HG03103 (cell line): ENCODE data around the gene LIG1.

Source experiments
- ATAC-seq: cut with Tn5 transposase; IDR thresholded peaks from one replicate; pipeline ENCODE4 v1.9.1; 2021; ENCODE audit warnings: low read depth; ENCODE audit not compliant: unreplicated experiment

The LIG1 gene

GRCh38 chr19:48169939-48170803, at the start of gene LIG1, which contains the start of gene ZSWIM9:
Gene LIG1, minus strand, starts transcription at chr19:48170344. Its CDS starts 4,778 bp downstream, at chr19:48165566.
Gene ZSWIM9, plus strand, starts transcription at chr19:48170680. Its CDS starts 1,123 bp downstream, at chr19:48171803.
- ATAC-seq, result peak; percentile 64

GRCh38 chr19:48218997-48219396, 48.9 kb upstream of the LIG1 start:
- no peak for ATAC-seq

- ATAC-seq, result no peak
These were observed 46.8 kb upstream of the LIG1 start for GRCh38 chr19:48216933-48217332.

- no peak for ATAC-seq
These were observed 43.8 kb upstream of the LIG1 start for GRCh38 chr19:48213959-48214358.

GRCh38 chr19:48210005-48210404, 39.9 kb upstream of the LIG1 start:
- no peak for ATAC-seq

- ATAC-seq, result no peak
These were observed 36.4 kb upstream of the LIG1 start for GRCh38 chr19:48206397-48207093.

- peak; percentile 88 for ATAC-seq
These were observed 33.9 kb upstream of the LIG1 start for GRCh38 chr19:48203794-48204628.

- ATAC-seq, result no peak
These were observed 33.2 kb upstream of the LIG1 start for GRCh38 chr19:48203222-48203793.

GRCh38 chr19:48196933-48197665, 27.0 kb upstream of the LIG1 start:
- ATAC-seq, result no peak

GRCh38 chr19:48196321-48196763, 26.2 kb upstream of the LIG1 start:
- ATAC-seq, result no peak

GRCh38 chr19:48194844-48195830, 25.0 kb upstream of the LIG1 start:
- ATAC-seq, result no peak

- no peak for ATAC-seq
These were observed 24.1 kb upstream of the LIG1 start for GRCh38 chr19:48194041-48194843.

GRCh38 chr19:48192750-48193149, 22.6 kb upstream of the LIG1 start:
- ATAC-seq, result no peak

- ATAC-seq, result no peak
These were observed 20.7 kb upstream of the LIG1 start for GRCh38 chr19:48190885-48191284.

GRCh38 chr19:48190288-48190884, 20.2 kb upstream of the LIG1 start:
- ATAC-seq, result no peak

GRCh38 chr19:48186541-48186991, 16.4 kb upstream of the LIG1 start:
- no peak for ATAC-seq

- ATAC-seq, result no peak
These were observed 15.9 kb upstream of the LIG1 start for GRCh38 chr19:48186015-48186414.
